ENCODE data around the gene SLC25A29. TPM values are rescaled to one million over a fixed set of nuclear protein-coding genes. Genes with fewer than 3 reads are reported as not detected.

SLC25A29 gene
- total RNA-seq, 1 experiment from 2014 or later = 18.8 TPM

DNA sequence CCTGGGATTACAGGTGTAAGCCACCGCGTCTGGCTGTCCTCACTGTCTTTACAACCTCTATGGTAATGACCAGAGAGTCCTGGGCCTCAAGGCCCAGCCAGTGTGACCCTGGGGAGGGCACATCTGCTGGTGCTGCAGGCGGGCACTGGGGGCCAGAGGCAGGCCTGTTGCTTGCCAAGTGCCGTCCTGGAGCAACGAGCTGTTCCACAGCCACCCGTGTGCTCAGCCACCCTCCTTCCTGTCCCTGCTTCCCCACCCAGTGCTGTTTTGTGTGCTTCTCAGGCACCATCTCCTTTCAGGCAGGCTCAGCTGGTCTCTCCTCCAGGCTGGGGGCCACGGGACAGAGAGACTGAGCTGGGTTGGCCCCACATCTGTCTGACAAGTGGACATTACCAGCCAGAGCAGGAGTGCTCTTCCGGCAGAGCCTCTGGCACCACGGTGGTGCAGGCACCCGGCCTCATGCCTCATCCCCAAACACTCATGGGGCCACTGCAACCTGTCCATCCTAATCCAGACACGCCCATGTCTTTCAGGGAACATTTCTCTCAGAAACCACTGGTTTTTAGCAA, 25.9 kb upstream of the SLC25A29 start:
- DNase-seq (ENCODE audit: low read depth) = no peak

DNA sequence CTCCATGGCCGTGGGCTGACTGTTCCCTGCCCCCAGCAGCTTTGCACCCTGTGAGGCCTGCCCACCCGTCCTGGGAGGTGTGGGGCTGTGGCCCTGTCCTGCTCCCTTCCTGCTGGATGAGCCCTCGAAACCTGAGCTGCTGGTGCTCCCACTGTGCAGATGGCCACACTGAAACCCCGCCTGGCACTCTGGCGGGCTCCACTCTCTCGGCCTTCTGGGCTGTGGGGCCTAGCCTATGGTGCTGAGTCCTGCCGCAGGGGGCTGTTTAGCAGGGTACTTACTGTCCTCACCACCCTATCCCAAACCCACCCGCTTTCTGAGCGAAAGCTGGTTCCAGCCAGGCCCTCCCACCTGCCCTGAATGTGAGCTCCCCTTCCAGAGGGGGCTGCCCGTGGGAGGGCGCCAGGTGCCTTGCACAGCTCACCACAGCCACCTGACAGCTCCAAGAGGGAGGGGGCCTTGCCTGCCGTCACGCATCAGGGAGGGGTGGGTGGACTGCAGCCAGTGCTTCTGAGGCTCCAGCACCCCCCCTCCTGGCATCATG, 24.2 kb upstream of the SLC25A29 start:
- DNase-seq (ENCODE audit: low read depth) = no peak

DNA sequence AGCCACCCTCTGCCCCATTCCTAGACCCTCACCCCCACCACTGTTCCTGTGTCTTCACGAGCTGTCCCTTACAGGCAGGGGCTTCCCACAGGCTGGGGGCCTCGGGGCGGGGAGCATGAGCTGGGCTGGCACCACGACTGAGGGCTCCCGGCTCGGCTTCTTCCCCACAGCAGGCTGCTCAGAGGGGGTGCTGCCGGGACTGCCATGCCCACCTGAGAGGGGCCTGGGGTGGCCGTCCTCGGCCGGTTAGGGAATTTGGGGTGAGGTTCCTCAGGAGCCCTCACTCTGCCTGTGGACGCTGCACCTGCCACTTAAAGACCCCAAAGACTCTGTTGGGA, 23.7 kb upstream of the SLC25A29 start:
- no peak for DNase-seq (ENCODE audit: low read depth)

DNA sequence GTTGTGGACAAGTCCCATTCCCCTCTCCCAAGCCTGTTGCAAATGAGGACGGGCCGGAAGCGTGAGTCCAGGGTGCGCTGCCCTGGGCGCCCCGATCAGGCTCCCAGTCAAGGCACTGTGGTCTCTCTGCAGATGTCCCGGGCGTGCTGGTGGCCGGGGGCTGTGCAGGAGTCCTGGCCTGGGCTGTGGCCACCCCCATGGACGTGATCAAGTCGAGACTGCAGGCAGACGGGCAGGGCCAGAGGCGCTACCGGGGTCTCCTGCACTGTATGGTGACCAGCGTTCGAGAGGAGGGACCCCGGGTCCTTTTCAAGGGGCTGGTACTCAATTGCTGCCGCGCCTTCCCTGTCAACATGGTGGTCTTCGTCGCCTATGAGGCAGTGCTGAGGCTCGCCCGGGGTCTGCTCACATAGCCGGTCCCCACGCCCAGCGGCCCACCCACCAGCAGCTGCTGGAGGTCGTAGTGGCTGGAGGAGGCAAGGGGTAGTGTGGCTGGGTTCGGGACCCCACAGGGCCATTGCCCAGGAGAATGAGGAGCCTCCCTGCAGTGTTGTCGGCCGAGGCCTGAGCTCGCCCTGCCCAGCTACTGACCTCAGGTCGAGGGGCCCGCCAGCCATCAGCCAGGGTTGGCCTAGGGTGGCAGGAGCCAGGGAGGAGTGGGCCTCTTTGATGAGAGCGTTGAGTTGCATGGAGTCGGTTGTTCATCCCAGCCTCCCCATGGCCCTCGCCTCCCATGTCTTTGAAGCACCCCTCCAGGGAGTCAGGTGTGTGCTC, 23.2 kb upstream of the SLC25A29 start:
- no peak for DNase-seq (ENCODE audit: low read depth)

DNA sequence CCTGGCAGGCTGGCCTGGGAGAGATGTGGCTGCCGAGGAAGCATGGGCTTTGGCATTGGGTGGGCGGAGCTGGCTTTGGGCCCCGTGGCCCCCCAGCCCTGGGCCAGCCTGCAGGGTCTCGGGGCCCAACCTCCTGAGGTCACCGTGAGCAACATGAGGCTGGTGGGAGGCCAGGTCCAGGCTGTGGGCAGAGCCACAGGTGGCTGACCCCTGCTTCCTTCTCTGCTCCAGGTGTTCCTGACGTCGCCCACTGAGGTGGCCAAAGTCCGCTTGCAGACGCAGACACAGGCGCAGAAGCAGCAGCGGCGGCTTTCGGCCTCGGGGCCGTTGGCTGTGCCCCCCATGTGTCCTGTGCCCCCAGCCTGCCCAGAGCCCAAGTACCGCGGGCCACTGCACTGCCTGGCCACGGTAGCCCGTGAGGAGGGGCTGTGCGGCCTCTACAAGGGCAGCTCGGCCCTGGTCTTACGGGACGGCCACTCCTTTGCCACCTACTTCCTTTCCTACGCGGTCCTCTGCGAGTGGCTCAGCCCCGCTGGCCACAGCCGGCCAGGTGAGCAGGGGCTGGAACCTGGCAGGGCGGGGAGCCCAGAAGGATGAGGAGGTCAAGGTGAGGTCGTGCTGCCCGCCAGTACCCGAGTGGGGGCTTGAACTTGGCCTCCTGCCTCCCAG, 22.4 kb upstream of the SLC25A29 start:
- no peak for DNase-seq (ENCODE audit: low read depth)

DNA sequence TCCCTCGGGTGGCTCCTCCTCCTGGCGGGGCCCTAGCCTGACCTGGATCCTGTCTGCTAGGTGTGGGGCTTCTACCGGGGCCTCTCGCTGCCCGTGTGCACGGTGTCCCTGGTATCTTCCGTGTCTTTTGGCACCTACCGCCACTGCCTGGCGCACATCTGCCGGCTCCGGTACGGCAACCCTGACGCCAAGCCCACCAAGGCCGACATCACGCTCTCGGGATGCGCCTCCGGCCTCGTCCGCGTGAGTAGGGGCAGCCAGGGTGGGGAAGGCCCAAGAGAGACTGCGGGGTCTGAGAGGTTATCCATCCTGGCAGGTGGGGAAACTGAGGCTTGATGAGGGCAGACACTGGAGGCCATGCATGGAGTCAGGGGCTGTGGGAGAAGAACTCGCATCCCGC, 20.9 kb upstream of the SLC25A29 start:
- DNase-seq (ENCODE audit: low read depth) = no peak

DNA sequence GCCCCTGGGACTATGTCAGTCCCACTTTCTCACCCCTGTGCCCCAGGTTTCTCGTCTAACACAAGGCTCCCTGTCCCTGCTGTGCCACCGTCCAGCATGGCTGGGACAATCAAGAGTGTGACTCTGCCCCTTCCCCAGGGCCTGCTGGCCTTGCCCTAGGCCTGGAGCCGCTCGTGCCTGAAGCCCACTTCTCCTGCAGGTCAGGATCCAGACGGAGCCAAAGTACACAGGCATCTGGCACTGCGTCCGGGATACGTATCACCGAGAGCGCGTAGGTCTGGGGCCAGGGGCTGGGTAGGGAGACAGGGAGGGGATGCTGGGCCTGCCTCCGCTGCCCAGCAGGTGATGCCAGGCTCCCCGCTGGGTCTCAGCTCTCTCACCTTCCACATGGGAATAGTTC, 19.7 kb upstream of the SLC25A29 start:
- DNase-seq (ENCODE audit: low read depth) = no peak

DNA sequence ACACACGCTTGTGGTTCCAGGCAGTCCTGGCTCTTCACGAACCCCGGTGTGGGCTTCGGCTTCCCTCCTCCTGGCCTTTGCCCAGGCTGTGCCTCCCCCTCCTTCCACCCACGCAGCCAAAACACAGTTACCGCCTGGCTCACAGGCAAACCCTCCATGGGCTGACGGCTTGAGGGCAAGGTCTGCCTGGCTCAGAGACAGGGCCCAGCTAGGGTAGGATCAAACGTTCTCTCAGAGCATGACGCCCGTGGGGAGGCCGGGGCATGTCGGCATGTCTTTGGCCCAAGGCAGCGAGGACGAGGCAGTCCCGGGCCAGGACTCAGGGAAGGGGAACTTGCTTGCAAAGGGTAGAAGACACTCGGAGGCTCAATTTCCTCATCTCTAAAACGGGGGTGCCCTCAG, 19.0 kb upstream of the SLC25A29 start:
- DNase-seq (ENCODE audit: low read depth) = no peak

DNA sequence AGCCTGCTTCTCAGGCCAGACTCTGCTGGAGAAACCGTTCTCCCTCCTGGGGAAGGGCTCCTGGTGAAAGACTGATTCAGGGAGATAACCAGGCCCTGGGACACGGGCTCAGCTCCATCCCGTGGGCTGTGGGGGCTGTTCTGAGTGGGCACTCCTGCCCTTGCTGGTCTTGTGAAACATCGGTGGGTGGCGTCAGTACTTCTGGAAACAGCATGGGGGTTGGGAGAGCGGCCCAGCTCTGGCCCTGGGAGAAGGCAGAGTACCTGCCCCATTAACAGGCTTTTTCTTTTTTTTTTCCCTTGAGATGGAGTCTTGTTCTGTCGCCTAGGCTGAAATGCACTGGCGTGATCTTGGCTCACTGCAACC, 17.7 kb upstream of the SLC25A29 start:
- no peak for DNase-seq (ENCODE audit: low read depth)

DNA sequence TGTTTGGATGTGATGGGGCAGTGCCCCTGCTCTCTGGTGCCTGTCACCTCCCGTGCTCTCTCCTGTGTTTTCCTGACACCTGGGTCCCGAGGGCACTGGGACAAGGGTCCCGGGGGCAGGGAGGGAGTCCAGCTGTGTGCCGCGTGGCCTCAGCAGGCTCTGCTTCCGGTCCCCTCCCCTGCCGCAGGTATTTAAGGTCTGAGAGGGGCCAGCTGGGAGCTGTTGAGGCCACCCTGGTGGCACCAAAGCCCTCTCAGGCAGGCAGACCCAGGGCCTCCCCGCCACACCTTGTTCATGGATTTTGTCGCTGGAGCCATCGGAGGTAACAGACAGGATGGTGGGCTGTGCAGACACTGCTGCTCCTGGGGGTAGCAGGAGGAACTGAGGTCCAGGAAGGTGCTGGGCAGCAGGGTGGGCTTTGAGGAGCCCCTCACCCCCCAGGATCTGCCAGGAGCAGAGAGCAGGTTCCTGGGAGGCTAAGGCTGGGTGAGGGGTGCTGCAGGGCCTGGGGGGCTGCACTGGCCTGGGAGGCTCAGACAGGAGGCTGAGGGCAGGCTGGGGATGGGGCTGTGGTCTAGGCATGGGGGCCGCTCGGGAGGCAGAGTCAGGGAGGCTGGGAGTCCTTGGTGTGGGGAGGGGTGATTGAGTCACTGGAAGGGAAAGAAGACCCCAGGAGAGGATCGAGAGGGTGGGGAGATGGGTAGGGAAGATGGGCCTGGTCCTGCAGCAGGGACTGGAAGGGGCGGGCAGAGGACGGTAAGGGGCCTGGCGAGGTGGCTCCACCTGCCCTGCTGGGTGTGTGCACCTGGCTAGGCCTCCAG, 17.1 kb upstream of the SLC25A29 start, which contains the start of gene SLC25A47:
Gene SLC25A47, plus strand, starts transcription at position 219 of the 821 bp plus-strand sequence. Its CDS starts 76 bp downstream, at position 295.
- DNase-seq (ENCODE audit: low read depth) = no peak

DNA sequence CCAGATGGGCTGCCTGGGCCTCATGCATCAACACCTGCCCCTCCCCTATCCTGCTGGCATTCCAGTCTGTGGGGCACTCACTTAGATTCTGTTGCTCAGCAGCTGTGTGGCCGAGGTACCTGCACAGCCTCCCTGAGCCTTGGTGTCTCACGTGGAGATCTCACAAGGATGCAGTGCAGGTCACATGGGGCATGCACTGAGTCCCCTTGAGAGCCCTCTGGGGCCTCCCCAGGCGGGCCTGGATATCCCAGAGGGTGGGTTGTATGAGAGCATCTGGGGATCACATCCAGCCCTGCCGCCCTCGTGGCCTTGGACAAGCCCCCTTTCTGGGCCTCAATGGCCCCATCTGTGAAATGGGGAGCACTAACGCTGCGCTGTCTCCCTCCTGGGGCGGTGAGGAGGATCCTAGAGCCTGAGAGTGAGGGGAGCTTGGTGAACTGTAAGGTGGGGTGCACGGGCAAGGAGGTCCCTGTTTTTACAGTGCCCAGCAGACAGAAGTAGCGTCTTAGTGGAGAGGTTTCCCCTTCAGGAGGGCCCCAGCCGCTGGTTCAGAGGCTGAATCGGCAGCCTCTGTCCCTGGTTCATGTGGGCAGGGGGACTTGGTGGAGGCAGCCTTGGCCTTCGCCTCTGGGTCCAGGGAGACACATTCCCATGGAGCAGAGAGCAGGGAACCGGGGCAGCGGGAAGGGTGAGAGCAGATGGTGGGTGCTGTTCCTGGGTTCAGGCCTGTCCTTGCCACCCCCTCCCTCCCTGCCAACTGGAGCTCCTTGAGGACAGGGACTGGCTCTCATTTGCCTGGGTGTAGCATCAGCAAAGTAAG, 16.1 kb upstream of the SLC25A29 start:
- DNase-seq (ENCODE audit: low read depth) = no peak

DNA sequence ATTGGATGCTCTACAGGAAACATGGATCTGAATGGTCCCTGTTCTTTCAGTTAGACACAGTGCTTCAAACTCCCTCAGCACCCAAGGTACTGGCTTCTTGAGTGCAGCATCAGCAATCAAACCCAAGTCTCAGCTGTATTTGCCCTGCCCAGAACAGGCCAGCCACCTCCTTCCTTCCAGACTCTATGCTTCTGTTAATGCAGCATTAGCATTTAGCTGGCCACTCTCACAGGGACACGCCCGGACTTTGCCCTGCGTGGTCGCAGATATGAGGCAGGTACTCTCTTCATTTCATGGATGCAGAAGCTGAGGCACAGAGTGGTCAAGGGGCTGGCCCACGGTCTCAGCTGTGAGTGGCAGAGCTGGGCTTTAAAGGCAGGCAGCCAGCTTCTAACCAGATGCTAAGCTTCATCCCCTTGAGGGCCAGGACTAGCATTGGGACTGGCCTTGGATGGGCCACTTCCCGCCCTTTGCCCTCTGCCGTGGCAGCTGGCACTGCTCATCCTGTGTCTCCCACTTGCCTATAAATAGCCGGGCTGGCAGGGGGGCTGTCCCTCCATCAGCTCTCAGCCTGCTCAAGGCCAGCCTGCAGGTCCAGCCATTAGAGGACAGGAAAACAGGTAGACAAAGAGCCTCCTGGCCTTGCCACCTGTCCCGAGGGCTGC, 15.4 kb upstream of the SLC25A29 start:
- DNase-seq (ENCODE audit: low read depth) = no peak

DNA sequence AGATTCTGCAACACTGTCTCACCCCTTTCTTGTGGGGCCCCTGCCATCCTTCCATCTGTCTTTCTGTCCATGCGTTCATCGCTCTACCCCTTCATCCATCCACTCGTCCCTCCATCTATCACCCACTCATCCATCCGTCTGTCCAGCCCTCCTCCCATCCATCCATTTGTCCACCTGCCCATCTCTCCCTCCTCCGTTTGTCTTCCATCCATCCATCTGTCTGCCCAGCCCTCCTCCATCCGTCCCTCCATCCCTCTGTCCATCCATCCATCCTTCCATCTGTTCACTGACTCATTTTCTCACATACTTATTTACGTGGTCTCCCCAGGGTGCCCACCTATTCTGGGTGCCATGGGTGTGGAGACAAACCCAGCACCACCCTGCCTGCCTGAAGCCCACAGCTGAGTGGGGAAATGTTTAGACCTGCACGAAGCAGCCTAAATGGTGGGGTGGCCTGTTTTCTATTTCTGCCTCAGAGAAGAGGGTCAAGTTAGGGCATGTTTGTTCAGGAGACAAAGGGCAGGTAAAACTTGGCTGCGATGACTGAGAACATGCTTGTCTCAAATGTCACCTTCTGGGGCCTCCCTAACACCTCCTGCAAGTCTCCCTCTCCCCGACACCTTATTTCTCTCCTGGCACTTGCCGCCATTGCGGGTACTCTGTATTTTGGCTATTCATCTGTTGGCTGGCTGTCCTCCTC, 14.1 kb upstream of the SLC25A29 start:
- DNase-seq (ENCODE audit: low read depth) = no peak

DNA sequence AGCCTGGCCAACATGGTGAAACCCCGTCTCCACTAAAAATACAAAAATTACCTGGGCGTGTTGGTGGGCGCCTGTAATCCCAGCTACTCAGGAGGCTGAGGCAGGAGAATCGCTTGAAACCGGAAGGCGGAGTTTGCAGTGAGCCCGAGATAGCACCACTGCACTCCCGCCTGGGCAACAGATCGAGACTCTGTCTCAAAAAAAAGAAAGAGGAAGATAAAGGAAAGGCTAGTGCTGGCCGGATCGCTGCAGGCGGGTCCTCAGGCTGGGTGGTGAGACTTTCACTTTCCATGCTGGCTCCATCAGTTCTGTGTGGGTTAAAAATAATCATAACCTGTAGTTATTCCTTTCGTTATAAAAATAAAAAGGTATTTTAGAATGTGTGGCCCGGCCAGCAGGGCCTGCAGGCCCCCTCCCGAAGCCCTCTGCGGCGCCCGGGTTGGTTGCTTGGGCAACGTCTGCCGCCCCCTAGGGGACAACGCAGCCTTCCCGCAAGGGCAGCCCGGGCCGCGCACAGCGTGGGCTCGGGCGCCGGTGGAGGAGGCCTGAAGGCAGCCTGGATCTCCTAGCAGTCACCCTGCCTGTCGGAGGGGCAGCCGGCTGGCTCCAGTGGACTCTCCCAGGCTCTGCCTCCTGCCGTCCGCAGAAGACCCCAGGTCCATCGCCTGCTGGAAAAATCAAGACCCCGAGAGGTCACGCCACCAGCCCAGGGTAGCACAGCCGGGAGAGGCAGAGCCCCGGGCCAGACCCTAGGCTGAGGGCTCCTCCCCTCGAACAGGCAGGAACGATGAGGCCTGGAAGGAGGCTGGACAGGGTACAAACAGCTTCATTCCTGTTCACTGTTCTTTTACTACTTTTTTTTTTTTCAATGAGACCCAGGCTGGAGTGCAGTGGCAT, 11.9 kb upstream of the SLC25A29 start:
- DNase-seq (ENCODE audit: low read depth) = peak; percentile 7

DNA sequence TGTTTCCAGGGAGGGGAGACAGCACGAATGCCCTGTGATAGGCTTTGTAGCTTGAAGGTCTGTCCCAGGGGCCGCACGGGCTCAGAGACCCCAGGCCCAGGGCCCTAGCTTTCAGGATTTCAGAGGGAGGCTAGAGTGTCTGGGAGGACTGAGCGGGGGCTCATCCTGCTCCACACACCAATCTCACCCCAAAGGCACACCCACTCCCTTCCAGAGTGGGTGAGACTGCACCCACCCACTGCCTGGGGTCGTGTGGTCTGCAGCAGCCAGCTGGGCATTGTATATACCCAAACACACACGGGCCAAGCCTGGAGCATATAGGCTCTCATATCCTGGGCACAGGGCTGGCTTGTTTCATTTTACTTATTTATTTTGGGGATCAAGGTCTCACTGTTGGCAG, 11.1 kb upstream of the SLC25A29 start:
- no peak for DNase-seq (ENCODE audit: low read depth)

DNA sequence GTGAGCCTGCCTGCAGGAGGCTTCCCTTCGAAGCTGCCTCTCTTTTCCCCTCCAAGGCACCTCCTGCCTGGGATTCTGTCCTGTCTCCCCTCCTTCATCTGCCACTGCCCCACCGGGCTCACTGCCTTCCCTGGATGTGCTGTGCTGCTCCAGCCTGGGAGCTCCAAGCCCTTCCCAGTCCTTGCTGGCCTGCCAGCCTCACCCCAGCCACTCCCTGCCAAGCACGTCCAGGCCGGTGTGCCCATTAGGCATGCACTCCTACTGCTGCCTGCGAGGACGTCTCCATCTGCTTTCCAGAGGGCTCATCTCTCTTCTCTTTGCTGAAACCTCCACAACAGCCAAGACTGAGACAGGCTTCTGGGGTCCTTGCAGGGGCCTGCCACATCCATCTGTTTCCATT, 8.5 kb upstream of the SLC25A29 start:
- no peak for DNase-seq (ENCODE audit: low read depth)

DNA sequence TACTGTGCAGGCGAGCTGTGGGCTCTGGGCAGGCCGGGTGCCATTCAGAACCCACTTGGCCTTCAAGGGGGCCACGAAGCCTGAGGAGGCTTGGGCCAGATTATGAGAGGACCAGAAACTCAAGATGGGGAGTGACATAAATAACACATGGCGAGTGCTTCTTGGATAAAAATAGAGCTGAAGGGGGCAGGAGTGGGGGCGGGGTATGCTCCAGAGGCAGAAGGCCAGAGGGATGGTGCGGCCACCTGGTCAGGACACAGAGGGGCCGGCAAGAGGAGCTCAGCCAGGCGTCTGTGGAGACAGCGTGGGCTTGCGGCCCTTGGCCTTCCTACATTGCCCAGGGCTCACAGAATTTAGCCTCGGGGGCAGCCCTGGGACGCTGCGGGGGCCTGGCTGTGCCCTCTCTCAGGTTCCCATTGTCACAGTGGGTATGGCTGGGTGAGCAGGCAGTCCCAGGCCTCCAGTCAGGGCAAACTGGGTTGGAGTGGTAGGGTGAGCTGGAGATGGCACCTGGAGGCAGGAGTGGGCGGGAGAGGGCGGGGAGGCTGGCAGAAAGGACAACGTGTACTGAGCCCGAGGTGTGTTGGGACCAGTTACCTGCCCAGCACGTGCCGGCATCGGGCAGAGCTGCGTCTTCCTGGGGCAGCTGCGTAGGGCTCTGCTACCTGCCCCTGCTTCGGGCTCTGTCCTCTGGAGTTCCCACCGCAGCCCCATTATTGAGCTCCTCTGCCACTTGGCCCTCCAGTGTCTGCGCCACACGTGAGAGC, 7.4 kb upstream of the SLC25A29 start:
- no peak for DNase-seq (ENCODE audit: low read depth)

DNA sequence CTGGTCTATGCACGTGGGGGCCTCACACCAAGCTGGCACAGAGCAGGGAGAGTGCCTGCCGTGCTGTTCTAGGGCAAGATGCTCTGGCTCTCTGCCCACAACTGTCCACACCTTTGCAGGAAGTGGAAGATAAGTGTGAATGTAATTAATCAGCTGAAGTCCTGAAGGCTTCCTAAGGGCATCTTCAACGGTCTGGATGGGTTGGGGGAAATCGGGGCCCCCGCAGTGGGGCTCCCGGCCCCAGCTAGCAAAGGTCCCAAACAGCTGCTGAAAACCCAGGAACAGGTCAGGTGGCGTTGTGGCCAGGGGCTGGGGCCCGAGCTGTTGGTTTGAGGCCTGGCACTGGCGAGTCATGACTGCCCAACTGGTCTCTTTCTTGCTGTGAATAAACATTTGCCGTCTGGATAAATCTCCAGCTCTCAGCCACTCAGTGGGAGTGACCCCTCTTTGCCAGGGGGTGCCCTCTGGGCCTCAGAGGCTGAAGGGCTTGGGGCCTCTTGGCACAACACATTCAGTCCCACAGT, 6.7 kb upstream of the SLC25A29 start:
- no peak for DNase-seq (ENCODE audit: low read depth)

All from M059J (cell line).